H4 (cell line): ENCODE data around the gene BASP1. TPM values are rescaled to one million over a fixed set of nuclear protein-coding genes. Genes with fewer than 3 reads are reported as not detected.
"Not testable (repeated sequence)": the region's sequence is repeated elsewhere in the genome, so short reads cannot be mapped to it uniquely, and the experiment has no call there.

Source experiments
- DNase-seq: peaks from one replicate; pipeline ENCODE4 v3.0.0-alpha.2; 2015; ENCODE audit warnings: low spot score
- total RNA-seq: library from RNA; depleted of rRNA; stranded (reverse); fragments of >200 nt; shearing (Covaris generic); gene quantifications from 2 replicates; pipeline ENCODE4 v1.2.3, GENCODE V29; 2014

The BASP1 gene
- total RNA-seq, 1 experiment from 2014 or later, result 142 TPM

GRCh38 chr5:17222664-17223063 is 5.2 kb downstream of the BASP1 start:
- no peak for DNase-seq

GRCh38 chr5:17223367-17224185 is 6.1 kb downstream of the BASP1 start:
- no peak for DNase-seq

- no peak for DNase-seq
Observed at GRCh38 chr5:17224858-17225511, 7.6 kb downstream of the BASP1 start.

- no peak for DNase-seq
Observed at GRCh38 chr5:17225520-17225919, 8.1 kb downstream of the BASP1 start.

GRCh38 chr5:17227868-17228267 is 10.4 kb downstream of the BASP1 start:
- no peak for DNase-seq

- no peak for DNase-seq
Observed at GRCh38 chr5:17228821-17229291, 11.4 kb downstream of the BASP1 start.

- DNase-seq, result no peak
Observed at GRCh38 chr5:17229313-17229712, 11.9 kb downstream of the BASP1 start.

- DNase-seq, result no peak
Observed at GRCh38 chr5:17230191-17230590, 12.8 kb downstream of the BASP1 start.

GRCh38 chr5:17230808-17231525 is 13.5 kb downstream of the BASP1 start:
- DNase-seq, result no peak

GRCh38 chr5:17232405-17232804 is 15.0 kb downstream of the BASP1 start:
- DNase-seq, result no peak

- DNase-seq, result no peak
Observed at GRCh38 chr5:17233488-17233887, 16.1 kb downstream of the BASP1 start.

GRCh38 chr5:17234374-17234773 is 16.9 kb downstream of the BASP1 start:
- DNase-seq, result no peak

- DNase-seq, result no peak
Observed at GRCh38 chr5:17235731-17236330, 18.4 kb downstream of the BASP1 start.

- DNase-seq, result no peak
Observed at GRCh38 chr5:17238521-17239041, 21.1 kb downstream of the BASP1 start.

GRCh38 chr5:17239953-17240352 is 22.5 kb downstream of the BASP1 start:
- DNase-seq, result no peak

GRCh38 chr5:17240487-17240886 is 23.1 kb downstream of the BASP1 start:
- DNase-seq, result no peak

- DNase-seq, result no peak
Observed at GRCh38 chr5:17241635-17242034, 24.2 kb downstream of the BASP1 start.

GRCh38 chr5:17243287-17244063 is 26.0 kb downstream of the BASP1 start:
- DNase-seq, result no peak

- peak; percentile 95 for DNase-seq
Observed at GRCh38 chr5:17249029-17249634, 31.7 kb downstream of the BASP1 start.

- DNase-seq, result not testable (repeated sequence)
Observed at GRCh38 chr5:17249841-17250240, 32.4 kb downstream of the BASP1 start.

GRCh38 chr5:17252543-17252942 is 35.1 kb downstream of the BASP1 start:
- DNase-seq, result no peak
